Stimulated activated CD4-positive, alpha-beta T cell treated with anti-CD3 and anti-CD28 coated beads, TNF-alpha, amount 100 ng/mL, for 48 hours (primary cell): ENCODE data around the gene CNTNAP2.
"Not testable (repeated sequence)": the region's sequence is repeated elsewhere in the genome, so short reads cannot be mapped to it uniquely, and the experiment has no call there.

ENCODE experiments used
- DNase-seq, 3 donors: peaks; one replicate each; pipeline ENCODE4 v3.0.0-alpha.2; 2020; ENCODE audit warnings: low read depth in 3 of 3

Gene CNTNAP2

DNA sequence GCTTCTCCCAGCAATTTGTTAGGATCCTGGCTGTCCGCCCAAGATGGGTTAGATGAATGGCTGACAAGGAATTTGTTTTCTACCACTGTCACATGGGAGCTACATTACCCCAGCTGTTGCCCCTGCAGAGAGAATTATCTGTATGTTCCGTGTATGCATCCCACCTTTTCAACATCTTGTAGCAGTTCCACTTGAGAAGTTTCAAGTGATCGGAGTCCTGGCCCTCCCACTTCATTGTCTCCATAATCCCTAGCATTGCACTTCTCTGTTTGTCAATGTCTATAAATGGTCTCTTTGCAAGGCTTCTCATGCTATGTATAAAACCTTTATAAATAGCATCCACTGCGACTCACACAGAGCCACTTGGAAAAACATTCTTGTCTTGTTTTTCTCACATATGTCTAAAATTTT, 972.5 kb downstream of the CNTNAP2 start:
- DNase-seq = no peak

- no peak for DNase-seq
These were observed 973.0 kb downstream of the CNTNAP2 start for GRCh38 chr7:147089608-147090007.

DNA sequence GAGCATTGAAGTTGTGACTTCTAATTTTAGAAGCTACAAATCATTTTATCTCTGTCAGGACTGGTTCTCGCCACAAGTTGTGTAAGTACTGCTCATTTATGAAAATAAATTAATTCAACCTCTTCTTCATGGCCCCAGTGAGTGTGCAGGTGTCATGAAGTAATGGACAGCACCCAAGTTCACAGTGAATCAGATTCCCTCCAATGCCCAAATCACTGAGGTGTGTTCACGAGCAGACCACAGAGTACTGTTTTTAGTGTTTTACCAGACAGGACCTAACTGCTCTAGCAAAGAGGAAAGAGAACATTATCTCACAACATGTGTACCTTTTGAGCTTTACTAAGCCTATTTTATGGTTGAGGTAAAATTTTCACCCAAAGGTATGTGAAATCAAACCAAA, 980.0 kb downstream of the CNTNAP2 start:
- DNase-seq = no peak

DNA sequence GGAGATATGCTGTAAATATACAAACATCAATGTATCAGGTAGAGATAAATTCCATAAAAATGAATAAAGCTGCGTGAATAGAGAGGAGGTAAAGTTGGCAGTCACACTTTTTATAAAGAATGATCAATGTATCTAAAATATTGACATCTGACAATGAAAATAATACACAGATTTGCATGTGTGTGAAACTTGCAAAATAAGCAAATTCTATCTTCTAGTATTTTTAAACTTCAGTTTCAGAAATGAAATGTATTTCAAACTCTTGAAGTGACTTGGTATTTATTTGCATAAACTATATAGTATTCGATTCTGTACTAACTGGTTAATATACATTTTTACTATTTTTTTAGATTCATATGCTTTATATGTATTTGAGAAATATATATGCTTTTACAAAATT, 986.6 kb downstream of the CNTNAP2 start:
- no peak for DNase-seq

DNA sequence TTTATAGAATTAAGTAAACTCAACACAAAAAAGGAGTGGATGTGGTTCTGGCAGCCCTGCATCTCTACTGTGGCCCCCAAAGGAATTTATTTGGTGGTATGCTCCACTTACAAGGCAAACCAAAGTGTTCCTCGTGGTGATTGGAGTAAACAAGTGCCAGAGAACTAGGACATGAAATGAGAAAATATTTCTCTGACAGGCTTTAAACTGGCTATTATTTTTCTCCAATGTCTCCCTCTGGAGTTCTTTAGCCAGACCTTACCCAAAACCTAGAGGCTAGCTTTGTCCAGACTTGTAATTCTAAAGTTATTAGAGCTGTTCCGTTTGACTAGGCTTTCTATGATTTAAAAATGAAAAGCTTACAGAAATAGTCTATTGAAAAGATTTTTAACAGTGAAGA, 990.1 kb downstream of the CNTNAP2 start:
- no peak for DNase-seq

- not testable (repeated sequence) for DNase-seq
These were observed 997.9 kb downstream of the CNTNAP2 start for GRCh38 chr7:147114525-147114924.

GRCh38 chr7:147136352-147136751, 1019.8 kb downstream of the CNTNAP2 start:
- no peak for DNase-seq

GRCh38 chr7:147145194-147145593, 1028.6 kb downstream of the CNTNAP2 start:
- DNase-seq = no peak

GRCh38 chr7:147146169-147146568, 1029.6 kb downstream of the CNTNAP2 start:
- DNase-seq = no peak

DNA sequence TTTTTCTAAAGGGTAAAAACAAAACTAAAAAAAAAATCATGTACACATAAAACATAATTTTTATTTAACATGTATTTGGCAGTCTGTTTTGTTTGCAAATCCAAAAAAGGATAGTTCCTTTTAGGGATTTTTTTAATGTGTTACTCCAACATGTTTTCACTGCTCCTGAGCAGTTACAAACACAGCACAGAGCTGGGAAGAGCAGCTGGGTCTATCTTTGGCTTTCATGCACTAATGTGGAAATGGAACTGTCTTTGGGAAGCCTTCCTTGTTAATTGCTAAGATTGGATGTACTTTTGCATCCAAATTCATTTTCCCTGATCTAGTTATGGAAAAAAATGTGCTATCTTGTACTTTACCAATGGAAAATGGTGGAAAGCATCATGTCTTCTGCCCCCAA, 1035.1 kb downstream of the CNTNAP2 start:
- no peak for DNase-seq

DNA sequence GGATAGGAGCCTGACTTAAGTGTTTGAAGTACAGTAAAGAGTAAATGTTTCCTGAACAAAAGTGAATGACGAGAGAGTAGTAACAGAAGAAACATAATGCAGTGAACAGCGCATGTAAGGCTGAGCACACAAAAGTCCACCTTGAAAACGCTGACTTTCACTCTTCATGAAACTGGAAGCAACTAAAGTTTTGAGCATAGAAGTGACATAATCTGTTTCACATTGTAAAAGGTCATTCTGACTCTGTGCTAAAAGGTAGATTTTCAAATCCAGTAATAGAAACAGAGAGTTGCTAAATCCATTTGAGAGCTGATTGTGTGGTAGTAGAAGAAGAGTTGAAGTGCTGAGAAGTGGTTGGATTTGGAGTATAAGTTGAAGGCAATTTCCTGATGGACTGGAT, 1037.0 kb downstream of the CNTNAP2 start:
- no peak for DNase-seq

GRCh38 chr7:147161405-147161804, 1044.8 kb downstream of the CNTNAP2 start:
- no peak for DNase-seq

- DNase-seq = no peak
These were observed 1053.9 kb downstream of the CNTNAP2 start for GRCh38 chr7:147170341-147171012.

GRCh38 chr7:147171013-147171391, 1054.4 kb downstream of the CNTNAP2 start:
- no peak for DNase-seq

DNA sequence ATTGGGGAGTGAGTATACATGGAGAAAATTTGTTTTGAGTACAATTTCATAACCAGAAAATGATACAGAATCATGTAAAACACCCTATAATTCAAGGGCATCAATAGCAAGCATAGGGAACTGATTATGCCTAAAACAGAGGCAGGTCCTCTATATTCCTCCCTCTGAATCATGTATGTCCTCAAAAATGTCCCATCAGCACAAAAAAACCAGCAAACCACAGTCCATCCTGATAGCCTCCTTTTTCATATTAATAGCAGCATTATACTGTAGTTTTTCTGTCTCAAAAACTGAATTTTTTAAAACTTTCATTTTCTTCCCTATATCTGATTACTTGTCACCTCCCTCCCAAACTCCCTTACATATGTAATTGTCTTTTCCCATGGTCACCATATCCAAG, 1057.3 kb downstream of the CNTNAP2 start:
- no peak for DNase-seq

DNA sequence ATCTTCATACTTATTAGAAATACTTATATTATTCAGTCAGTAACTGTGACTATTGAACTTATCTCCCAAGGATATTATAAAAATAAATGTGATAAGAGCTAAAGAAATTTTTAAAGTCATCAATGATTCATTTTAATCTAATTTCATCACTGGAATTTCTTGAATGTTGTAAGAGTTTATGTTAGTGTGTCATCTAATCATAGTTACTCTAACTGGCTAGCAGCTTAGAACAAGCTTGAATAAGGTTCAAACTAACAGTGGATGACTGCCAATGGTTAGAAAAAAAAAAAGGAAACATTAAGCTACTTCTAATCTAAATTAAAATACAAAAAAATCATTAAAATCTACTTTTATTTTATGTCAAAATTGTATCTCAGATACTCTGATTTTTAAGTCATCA, 1066.3 kb downstream of the CNTNAP2 start:
- DNase-seq = no peak

DNA sequence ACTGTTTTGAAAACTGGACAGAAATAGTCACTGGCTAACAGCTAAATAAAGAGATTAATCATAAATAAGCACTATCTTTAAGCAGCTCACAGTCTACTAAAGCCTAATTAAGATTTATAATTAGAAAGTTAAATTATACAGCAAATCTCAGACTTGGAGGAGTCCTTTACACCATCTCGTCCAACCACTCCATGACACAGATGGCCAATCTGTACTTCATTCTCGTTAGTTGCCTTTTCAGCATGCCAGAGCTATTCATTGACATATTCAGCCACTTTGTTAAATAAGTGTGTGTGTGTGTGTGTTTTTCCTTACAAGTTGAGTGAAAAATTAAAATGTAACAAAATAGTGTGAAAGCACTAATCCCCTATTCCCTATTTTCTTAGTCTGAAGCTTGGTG, 1066.7 kb downstream of the CNTNAP2 start:
- no peak for DNase-seq

- DNase-seq = no peak
These were observed 1071.9 kb downstream of the CNTNAP2 start for GRCh38 chr7:147188467-147188866.

GRCh38 chr7:147193476-147193875, 1076.9 kb downstream of the CNTNAP2 start:
- no peak for DNase-seq

DNA sequence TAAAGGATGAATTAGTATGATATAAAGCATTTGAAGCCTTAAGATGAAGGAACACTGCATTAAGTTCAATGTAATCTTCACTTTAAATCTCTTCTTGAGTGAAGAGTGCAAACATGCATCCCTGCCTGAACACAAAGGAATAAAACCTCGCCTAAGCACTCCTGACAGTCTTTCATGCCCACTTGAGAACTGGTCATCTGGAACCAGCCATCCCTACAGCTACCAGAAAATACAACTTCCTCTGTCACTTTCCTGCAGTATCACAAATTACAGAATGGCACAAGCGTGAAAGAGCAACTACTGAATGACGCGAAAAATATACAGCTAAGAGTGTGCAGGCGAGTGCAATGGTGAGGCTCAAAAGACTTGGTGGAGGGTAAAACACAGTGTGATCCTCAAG, 1079.9 kb downstream of the CNTNAP2 start:
- DNase-seq = no peak

DNA sequence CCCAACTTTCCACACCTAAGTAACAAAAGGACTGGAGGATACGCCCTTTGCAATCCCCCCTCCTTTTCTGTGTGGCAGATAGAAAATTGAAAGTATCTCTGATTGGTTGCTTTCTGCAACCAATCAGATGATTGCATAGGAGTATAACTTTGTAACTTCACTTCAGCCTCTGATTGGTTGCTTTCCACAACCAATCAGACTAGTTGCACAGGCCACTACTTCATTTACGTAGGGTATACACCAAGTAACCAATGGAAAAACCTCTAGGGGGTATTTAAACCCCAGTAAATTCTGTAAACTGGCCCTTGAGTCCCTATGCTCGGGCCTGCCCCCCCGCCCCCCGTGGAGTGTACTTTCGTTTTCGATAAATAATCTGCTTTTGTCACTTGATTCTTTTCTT, 1080.4 kb downstream of the CNTNAP2 start:
- DNase-seq = no peak

DNA sequence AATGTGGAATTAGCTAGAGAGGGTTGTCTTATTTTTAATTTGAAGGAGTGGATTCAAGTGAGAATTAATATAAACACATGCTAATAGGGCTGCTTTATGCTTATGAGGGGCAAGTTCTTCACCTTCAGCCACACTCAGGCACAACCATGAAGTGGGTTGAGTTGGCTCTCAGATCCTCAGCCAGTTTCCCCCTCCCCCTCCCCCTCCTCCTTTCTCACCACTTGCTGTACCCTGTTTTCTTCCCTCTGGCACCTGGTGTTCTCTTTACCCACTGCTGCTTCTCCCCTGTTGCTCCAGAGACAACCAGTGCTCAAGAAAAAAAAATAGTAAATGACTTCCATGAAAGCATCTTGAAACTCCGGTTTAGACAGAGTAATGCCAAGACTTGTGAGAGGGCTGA, 1083.3 kb downstream of the CNTNAP2 start:
- no peak for DNase-seq

DNA sequence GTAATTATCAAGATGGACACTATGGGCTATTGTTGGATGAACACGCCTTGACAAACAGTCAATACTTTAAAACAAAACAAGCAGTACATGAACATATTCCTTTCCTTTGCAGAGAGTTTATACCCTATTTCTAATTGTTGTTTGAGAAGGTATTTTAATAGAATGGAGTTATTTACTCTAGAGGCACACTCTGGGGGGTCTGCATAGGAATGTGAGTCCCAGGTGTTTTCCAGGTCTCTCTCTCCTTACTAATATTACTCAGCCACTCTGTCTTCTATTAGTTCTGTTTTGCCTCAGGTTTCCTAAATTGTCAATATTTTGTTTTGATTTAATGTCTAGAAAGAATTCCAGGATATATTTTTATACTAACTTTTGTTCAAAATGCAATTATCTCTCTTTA, 1091.4 kb downstream of the CNTNAP2 start:
- DNase-seq = no peak

- no peak for DNase-seq
These were observed 1114.7 kb downstream of the CNTNAP2 start for GRCh38 chr7:147231275-147231674.
